ENCODE measurements around the gene CYP2C8. TPM values are rescaled to one million over a fixed set of nuclear protein-coding genes. Genes with fewer than 3 reads are reported as not detected.

The CYP2C8 gene
- total RNA-seq, 2 donors from 2014 or later, result not detected

GRCh38 chr10:94992811-94993210 lies 76.5 kb downstream of the CYP2C8 start:
- Histone ChIP-seq H3K36me3 (no peaks in the 10 kb centered on the region), H3K4me1 (no peaks in the 10 kb centered on the region), H3K4me3 (no peak overlapping the region), H3K27me3 (no peaks in the 10 kb centered on the region), H3K9me3 (peaks cover 0 to 18% of the 10 kb centered on the region in 2 donors), H3K27ac (no peak overlapping the region)
- TF ChIP-seq, protein P1, sequence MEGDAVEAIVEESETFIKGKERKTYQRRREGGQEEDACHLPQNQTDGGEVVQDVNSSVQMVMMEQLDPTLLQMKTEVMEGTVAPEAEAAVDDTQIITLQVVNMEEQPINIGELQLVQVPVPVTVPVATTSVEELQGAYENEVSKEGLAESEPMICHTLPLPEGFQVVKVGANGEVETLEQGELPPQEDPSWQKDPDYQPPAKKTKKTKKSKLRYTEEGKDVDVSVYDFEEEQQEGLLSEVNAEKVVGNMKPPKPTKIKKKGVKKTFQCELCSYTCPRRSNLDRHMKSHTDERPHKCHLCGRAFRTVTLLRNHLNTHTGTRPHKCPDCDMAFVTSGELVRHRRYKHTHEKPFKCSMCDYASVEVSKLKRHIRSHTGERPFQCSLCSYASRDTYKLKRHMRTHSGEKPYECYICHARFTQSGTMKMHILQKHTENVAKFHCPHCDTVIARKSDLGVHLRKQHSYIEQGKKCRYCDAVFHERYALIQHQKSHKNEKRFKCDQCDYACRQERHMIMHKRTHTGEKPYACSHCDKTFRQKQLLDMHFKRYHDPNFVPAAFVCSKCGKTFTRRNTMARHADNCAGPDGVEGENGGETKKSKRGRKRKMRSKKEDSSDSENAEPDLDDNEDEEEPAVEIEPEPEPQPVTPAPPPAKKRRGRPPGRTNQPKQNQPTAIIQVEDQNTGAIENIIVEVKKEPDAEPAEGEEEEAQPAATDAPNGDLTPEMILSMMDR (IDR thresholded peaks at IDR 0.05), result no peak
- no peak for DNase-seq (ENCODE audit: low spot score)

GRCh38 chr10:94991243-94991888 lies 77.9 kb downstream of the CYP2C8 start:
- H3K27ac ChIP-seq, result no peak overlapping the region
- TF ChIP-seq, protein P1 (IDR thresholded peaks at IDR 0.05), result no peak
- no peak for DNase-seq (ENCODE audit: low spot score)
- no peaks in the 10 kb centered on the region for H3K4me1 ChIP-seq
- no peaks in the 10 kb centered on the region for H3K36me3 ChIP-seq
- no peak overlapping the region for H3K4me3 ChIP-seq
- H3K27me3 ChIP-seq, result no peaks in the 10 kb centered on the region
- peaks cover 0 to 18% of the 10 kb centered on the region in 2 donors for H3K9me3 ChIP-seq

- H3K27me3 ChIP-seq, result no peaks in the 10 kb centered on the region
- H3K9me3 ChIP-seq, result peaks cover 0 to 18% of the 10 kb centered on the region in 2 donors
- no peak overlapping the region for H3K4me3 ChIP-seq
- TF ChIP-seq, protein P1 (IDR thresholded peaks at IDR 0.05), result no peak
- no peak overlapping the region for H3K27ac ChIP-seq
- DNase-seq (ENCODE audit: low spot score), result no peak
- no peaks in the 10 kb centered on the region for H3K36me3 ChIP-seq
- H3K4me1 ChIP-seq, result no peaks in the 10 kb centered on the region
These were observed 80.1 kb downstream of the CYP2C8 start for GRCh38 chr10:94989192-94989591.

Other genes starting within 250 kb of the CYP2C8 start
- not detected for gene CYP2C9, start 130.8 kb downstream of the CYP2C8 start, total RNA-seq
- gene ACSM6, start 124.7 kb upstream of the CYP2C8 start, total RNA-seq, result not detected
- gene PDLIM1, start 221.5 kb upstream of the CYP2C8 start, total RNA-seq, result 100 to 1,000 TPM; 126 to 130 TPM